Uterus (tissue), 4 donors: ENCODE results near the gene TBC1D5. TPM values are rescaled to one million over a fixed set of nuclear protein-coding genes. Genes with fewer than 3 reads are reported as not detected.
"Not testable (repeated sequence)": the region's sequence is repeated elsewhere in the genome, so short reads cannot be mapped to it uniquely, and the experiment has no call there.

ENCODE experiments used
- DNase-seq, 2 donors: peaks; one replicate each; pipeline ENCODE4 v3.0.0-alpha.2; 2019 to 2020
- H3K27ac ChIP-seq, 2 donors: fragments of 200-600 bp; sonication (generic); 1 replicate in 1 of 2; 2 replicates in 1 of 2; pipeline ENCODE4 v1.5.1; 2016 to 2018
- H3K27me3 ChIP-seq, 2 donors: fragments of 200-600 bp; sonication (generic); one replicate each; pipeline ENCODE4 v1.5.1; 2018 to 2019; ENCODE audit warnings: control low read depth in 1 of 2
- H3K36me3 ChIP-seq, 2 donors: fragments of 200-600 bp; sonication (generic); one replicate each; pipeline ENCODE4 v1.5.1; 2019; ENCODE audit warnings: control low read depth in 1 of 2
- H3K4me1 ChIP-seq, 2 donors: fragments of 200-600 bp; sonication (generic); one replicate each; pipeline ENCODE4 v1.5.1; 2018 to 2019; ENCODE audit warnings: control low read depth in 1 of 2
- H3K4me3 ChIP-seq, 2 donors: fragments of 200-600 bp; sonication (generic); 1 replicate in 1 of 2; 2 replicates in 1 of 2; pipeline ENCODE4 v1.5.1; 2018 to 2019; ENCODE audit warnings: mild to moderate bottlenecking in 1 of 2
- H3K9me3 ChIP-seq, 2 donors: fragments of 200-600 bp; sonication (generic); one replicate each; pipeline ENCODE4 v1.5.1; 2019; ENCODE audit warnings: control low read depth in 1 of 2
- POLR2A ChIP-seq, 2 donors: fragments of 450-650 bp; IDR thresholded peaks; one replicate each; pipeline ENCODE4 v1.6.1; 2016; ENCODE audit warnings: antibody characterized with exemption in 2 of 2, mild to moderate bottlenecking in 1 of 2, moderate library complexity in 1 of 2
- intact Hi-C: fragments of 100-400 bp; cut with DNase I; formaldehyde crosslinking; loops from one replicate; pipeline ENCODE4 v1.15.1; 2023; ENCODE audit warnings: low total_unique reads
- total RNA-seq, 4 donors: library from RNA; depleted of rRNA in 3 of 4; stranded (reverse); fragments of >200 nt in 3 of 4; gene quantifications; one replicate each; pipeline versions ENCODE4 v1.1.0 to v1.2.4, GENCODE V29; 2014 to 2023
- TF ChIP-seq, protein P1 (sequence below), 4 experiments: fragments of 200-600 bp in 2 of 4; fragments of 450-650 bp in 2 of 4; sonication (generic) in 2 of 4; IDR thresholded peaks; one replicate each; pipeline ENCODE4 v1.5.1; 2016 to 2019; ENCODE audit warnings: antibody characterized with exemption in 4 of 4, mild to moderate bottlenecking in 2 of 4, moderate library complexity in 1 of 4
- donor health status: DM: yes; HTN: yes; CAD: no.

Gene TBC1D5
- total RNA-seq, 4 donors from 2014 or later, result 34.6 to 189 (median 75.6) TPM

DNA sequence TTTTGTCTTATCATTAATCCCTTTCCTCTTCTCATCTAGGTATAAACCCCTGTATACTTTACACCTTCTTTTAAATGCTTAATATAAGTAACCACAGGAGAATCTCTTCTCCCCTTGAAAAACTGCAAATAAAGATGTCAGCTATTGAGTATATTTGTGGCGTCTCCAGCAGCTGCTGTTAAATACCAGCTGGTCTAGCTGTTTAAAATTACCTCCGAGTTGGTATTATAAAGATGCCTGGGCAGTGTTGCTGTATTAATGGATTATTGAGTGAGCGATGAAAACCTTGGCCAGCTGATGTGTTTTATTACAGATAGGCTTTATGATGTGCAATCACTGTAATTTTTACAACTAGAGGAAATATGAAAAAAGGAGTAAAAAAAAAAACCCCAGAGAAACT is 388.1 kb downstream of the TBC1D5 start:
- no peaks in the 10 kb centered on the region for H3K4me1 ChIP-seq
- H3K27me3 ChIP-seq, result no peaks in the 10 kb centered on the region
- H3K36me3 ChIP-seq, result no peaks in the 10 kb centered on the region
- no peak for DNase-seq
- TF ChIP-seq POLR2A (IDR thresholded peaks at IDR 0.05), result no peak
- TF ChIP-seq, protein P1, sequence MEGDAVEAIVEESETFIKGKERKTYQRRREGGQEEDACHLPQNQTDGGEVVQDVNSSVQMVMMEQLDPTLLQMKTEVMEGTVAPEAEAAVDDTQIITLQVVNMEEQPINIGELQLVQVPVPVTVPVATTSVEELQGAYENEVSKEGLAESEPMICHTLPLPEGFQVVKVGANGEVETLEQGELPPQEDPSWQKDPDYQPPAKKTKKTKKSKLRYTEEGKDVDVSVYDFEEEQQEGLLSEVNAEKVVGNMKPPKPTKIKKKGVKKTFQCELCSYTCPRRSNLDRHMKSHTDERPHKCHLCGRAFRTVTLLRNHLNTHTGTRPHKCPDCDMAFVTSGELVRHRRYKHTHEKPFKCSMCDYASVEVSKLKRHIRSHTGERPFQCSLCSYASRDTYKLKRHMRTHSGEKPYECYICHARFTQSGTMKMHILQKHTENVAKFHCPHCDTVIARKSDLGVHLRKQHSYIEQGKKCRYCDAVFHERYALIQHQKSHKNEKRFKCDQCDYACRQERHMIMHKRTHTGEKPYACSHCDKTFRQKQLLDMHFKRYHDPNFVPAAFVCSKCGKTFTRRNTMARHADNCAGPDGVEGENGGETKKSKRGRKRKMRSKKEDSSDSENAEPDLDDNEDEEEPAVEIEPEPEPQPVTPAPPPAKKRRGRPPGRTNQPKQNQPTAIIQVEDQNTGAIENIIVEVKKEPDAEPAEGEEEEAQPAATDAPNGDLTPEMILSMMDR (IDR thresholded peaks at IDR 0.05), result no peak
- H3K27ac ChIP-seq, result no peak overlapping the region
- intact Hi-C loops, result no loop called here
- H3K9me3 ChIP-seq, result no peaks in the 10 kb centered on the region
- H3K4me3 ChIP-seq, result no peak overlapping the region

DNA sequence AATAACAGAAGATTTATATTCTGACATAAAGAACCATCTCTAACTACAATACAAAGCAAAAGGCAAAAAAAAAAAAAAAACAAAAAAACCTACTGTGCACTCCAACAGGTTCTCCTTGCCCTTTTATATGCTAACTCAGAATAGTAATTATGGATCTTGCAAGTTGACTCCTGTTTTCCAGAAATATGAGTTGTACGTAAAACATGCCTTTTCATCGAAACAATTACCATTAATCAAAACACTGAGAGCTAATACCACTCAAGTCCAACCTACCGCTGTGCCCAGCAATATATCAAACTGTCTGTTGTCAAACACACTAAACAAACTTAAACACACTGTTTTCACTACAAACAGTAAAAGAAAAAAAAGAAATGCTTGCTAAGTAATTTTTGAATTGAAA is 389.8 kb downstream of the TBC1D5 start:
- TF ChIP-seq, protein P1 (IDR thresholded peaks at IDR 0.05), result no peak
- TF ChIP-seq POLR2A (IDR thresholded peaks at IDR 0.05), result no peak
- H3K4me3 ChIP-seq, result no peak overlapping the region
- H3K27ac ChIP-seq, result no peak overlapping the region
- DNase-seq, result no peak
- H3K27me3 ChIP-seq, result no peaks in the 10 kb centered on the region
- no peaks in the 10 kb centered on the region for H3K4me1 ChIP-seq
- H3K36me3 ChIP-seq, result no peaks in the 10 kb centered on the region
- no peaks in the 10 kb centered on the region for H3K9me3 ChIP-seq
- intact Hi-C loops, result no loop called here

DNA sequence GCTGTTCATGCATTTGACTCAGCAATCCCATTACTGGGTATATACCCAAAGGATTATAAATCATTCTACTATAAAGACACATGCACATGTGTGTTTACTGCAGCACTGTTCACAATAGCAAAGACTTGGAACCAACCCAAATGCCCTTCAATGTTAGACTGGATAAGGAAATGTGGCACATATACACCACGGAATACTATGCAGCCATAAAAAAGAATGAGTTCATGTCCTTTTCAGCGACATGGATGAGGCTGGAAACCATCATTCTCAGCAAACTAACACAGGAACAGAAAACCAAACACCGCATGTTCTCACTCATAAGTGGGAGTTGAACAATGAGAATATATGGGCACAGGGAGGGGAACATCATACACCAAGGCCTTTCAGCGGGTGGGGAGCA is 391.2 kb downstream of the TBC1D5 start:
- H3K9me3 ChIP-seq, H3K36me3 ChIP-seq, H3K27me3 ChIP-seq, H3K4me3 ChIP-seq, H3K27ac ChIP-seq, intact Hi-C loops, DNase-seq, H3K4me1 ChIP-seq: not testable (repeated sequence)

DNA sequence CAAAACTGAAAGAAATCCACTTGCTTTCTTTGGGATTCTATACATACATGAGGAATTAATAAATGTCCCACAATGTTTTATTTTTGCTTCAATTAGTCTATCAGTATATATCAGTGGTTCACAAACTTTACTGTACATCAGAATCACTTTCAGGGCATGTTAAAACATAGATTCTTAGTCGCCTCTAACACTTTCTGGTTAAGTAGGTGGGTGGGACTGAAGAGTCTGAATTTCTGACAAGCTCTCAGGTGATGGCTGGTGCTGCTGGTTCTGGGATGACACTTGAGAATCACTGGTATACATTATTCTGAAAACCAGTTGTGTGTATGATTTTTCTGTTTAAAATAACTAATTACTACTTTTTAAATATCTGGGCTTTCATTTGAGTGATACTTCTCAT is 393.3 kb downstream of the TBC1D5 start:
- Histone ChIP-seq H3K4me1 (no peaks in the 10 kb centered on the region), H3K36me3 (no peaks in the 10 kb centered on the region), H3K27ac (no peak overlapping the region), H3K27me3 (no peaks in the 10 kb centered on the region), H3K9me3 (no peaks in the 10 kb centered on the region), H3K4me3 (no peak overlapping the region)
- DNase-seq, result no peak
- TF ChIP-seq, protein P1 (IDR thresholded peaks at IDR 0.05), result no peak
- no peak for TF ChIP-seq POLR2A (IDR thresholded peaks at IDR 0.05)
- intact Hi-C loops, result no loop called here

DNA sequence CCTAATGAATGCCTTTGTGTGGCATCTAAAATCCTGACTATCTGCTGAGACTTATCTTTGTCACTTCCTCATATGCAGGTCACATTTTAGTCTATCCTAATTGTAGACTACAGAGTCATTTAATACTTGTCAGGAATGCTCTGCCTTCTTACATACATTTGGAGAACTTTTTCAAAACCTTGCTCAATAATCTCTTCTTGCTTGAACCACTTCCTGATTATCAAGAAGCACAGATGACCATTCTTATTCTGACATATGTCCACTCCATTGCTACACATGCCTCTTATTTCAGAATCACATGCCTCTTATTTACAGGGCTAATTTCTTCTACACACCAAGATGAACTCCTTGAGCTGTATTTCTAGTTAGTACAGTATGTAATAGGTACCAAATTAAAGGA is 400.3 kb downstream of the TBC1D5 start:
- DNase-seq, result no peak
- Histone ChIP-seq H3K36me3 (no peaks in the 10 kb centered on the region), H3K4me3 (no peak overlapping the region), H3K4me1 (no peaks in the 10 kb centered on the region), H3K9me3 (no peaks in the 10 kb centered on the region), H3K27ac (no peak overlapping the region), H3K27me3 (no peaks in the 10 kb centered on the region)
- intact Hi-C loops, result no loop called here
- no peak for TF ChIP-seq POLR2A (IDR thresholded peaks at IDR 0.05)
- TF ChIP-seq, protein P1 (IDR thresholded peaks at IDR 0.05), result no peak

DNA sequence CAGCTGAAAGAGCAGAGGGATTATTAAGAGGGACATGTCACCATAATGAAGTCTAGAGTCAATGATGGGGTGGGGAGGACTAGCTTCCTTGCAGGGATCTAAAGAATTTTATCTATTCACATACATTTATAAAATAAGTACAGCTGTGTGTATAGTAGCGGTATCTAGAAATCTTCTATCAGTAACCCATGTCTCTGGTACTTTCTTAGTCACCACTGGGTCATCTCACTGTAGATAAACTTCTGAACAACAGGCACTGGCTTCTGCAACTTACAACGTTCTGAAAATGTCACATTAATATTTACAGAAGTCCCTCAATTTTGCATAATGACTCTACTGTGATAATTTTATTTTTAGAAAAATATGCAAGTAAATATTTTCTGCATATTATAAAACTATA is 401.7 kb downstream of the TBC1D5 start:
- H3K27me3 ChIP-seq, result no peaks in the 10 kb centered on the region
- no peaks in the 10 kb centered on the region for H3K4me1 ChIP-seq
- H3K9me3 ChIP-seq, result no peaks in the 10 kb centered on the region
- no peak overlapping the region for H3K27ac ChIP-seq
- no peak overlapping the region for H3K4me3 ChIP-seq
- intact Hi-C loops, result no loop called here
- H3K36me3 ChIP-seq, result no peaks in the 10 kb centered on the region
- no peak for DNase-seq
- no peak for TF ChIP-seq POLR2A (IDR thresholded peaks at IDR 0.05)
- TF ChIP-seq, protein P1 (IDR thresholded peaks at IDR 0.05), result no peak
